GM18873 (cell line): ENCODE measurements around the gene AJUBA.
A peak's percentile ranks its signal among the peaks of the same experiment; 100 is the strongest.
"Not testable (repeated sequence)": the region's sequence is repeated elsewhere in the genome, so short reads cannot be mapped to it uniquely, and the experiment has no call there.

Experiments used
- ATAC-seq: cut with Tn5 transposase; IDR thresholded peaks from one replicate; pipeline ENCODE4 v1.9.1; 2021; ENCODE audit warnings: mild to moderate bottlenecking, moderate library complexity, moderate number of reproducible peaks; ENCODE audit not compliant: unreplicated experiment, low FRiP score

The AJUBA gene

DNA sequence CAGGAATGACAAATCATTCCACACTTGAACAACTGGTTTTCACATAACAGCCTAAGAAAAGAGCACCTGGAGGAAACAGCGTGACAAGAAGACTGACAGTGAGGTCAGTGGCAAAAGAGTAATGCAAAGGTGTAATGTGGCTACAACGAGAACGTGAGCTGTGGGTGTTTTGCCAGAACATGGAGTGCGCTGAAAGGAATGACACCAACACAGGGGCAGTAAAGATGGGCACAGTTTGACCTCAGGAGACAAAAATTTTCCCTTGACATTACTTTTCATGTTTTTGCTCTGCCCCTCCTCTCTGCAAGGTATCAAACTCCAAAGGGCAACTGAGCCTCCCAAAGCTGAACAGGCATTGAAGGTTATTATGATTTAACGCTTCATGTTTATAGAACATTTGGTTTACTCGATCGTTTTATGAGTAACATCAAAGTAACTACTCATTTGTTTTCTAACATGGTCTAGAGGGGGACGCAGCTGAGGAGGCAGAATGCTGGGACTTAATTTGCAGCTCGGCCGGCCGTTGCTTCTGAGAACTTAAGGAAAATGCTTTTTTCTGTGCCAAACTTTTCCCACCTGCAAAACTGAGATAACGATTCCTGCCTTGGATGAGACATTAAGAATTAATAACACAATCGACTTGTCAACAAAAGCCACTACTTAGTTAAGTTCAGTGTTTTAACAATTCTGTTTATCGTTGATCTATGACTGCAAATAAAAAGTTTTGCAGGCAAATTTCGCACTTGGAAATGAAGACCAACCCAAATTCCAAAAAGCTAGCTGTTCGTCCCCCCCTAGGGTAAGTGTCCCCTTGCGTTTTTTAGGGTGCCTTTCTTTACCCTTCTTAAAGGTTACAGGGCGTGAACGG, 26.4 kb downstream of the AJUBA start:
- ATAC-seq, result no peak

GRCh38 chr14:22952418-22952817, 29.9 kb downstream of the AJUBA start:
- no peak for ATAC-seq

GRCh38 chr14:22951795-22952194, 30.6 kb downstream of the AJUBA start:
- ATAC-seq, result not testable (repeated sequence)

DNA sequence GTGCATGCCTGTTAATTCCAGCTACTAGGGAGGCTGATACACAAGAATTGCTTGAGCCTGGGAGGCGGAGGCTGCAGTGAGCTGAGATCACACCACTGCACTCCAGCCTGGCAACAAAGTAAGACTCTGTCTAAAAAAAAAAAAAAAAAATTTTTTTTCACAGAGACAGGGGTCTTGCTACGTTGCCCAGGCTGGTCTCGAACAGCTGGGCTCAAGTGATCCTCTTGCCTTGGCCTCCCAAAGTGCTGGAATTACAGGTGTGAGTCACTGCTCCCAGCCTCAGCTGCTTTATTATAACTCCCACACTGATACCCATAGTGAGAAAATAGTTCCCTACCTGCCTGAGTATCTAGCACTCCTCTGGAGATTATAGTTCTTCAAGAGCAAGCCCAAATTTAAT, 36.7 kb downstream of the AJUBA start:
- ATAC-seq, result no peak

DNA sequence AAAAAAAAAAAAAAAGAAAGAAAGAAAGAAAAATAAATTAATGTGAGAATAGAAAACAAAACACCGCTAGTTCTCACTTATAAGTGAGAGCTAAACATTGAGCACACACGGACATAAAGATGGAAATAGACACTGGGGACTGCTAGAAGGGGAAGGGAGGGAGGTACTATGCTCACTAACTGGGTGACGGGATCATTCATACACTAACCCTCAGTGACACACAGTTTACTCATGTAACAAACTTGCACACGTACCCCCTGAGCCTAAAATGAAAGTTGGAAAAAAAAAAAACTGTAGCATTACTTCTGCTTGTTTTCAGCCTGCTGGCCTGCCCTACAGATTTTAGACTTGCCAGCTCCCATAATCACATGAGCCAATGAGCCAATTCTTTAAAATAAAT, 42.7 kb downstream of the AJUBA start:
- no peak for ATAC-seq

DNA sequence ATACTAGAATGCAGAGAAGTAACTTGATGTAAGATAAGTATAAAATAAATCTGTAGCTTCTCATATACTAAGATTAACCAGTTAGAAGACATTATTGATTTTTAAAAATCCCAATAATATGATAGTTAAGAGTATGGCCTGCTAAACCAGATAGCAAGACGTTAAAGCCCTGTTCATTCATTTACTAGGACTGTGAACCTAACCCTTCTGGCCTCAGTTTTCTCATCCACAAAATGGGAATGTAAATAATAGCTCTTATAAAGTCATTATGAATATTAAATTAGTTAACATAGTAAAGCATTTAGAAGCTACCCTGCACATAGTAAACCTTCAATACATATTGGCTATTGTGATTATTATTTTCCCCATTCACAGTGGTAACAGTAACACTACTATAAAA, 47.2 kb downstream of the AJUBA start:
- ATAC-seq, result no peak

DNA sequence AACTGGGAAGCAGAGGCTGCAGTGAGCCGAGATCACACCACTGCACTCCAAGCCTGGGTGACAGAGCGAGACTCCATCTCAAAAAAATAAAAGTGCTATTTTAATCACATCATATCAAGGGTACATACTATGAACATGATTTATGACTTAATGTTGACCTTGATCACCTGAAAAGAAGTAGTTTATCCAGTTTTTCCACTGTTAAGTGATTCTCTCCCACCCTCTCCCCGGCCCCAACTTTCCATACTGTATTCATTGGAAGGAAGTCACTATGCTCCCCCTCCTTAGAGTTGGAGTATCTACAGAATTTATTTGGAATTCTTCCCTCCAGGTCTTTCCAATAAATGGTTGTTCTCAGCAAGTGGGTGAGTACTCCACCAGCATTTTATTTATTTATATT, 50.2 kb downstream of the AJUBA start:
- no peak for ATAC-seq

DNA sequence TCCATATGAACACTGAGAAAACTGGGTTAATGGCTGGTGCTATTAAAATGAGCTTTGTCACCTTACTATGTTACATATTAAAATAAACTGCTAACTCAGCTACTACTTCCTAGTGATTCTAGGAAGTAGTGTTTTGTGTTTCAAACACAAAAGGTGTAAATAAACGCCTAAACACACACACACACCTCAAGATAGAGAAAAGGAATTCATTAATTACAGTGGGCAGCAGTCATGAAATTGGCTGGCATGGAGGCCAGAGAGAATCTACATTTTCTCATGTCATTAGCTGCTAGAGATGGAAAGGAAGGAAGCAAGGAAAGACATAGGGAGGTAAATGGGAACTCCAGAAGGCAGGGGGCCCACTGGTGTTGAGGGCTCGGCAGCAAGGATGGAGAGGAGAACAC, 52.4 kb downstream of the AJUBA start:
- ATAC-seq, result no peak

DNA sequence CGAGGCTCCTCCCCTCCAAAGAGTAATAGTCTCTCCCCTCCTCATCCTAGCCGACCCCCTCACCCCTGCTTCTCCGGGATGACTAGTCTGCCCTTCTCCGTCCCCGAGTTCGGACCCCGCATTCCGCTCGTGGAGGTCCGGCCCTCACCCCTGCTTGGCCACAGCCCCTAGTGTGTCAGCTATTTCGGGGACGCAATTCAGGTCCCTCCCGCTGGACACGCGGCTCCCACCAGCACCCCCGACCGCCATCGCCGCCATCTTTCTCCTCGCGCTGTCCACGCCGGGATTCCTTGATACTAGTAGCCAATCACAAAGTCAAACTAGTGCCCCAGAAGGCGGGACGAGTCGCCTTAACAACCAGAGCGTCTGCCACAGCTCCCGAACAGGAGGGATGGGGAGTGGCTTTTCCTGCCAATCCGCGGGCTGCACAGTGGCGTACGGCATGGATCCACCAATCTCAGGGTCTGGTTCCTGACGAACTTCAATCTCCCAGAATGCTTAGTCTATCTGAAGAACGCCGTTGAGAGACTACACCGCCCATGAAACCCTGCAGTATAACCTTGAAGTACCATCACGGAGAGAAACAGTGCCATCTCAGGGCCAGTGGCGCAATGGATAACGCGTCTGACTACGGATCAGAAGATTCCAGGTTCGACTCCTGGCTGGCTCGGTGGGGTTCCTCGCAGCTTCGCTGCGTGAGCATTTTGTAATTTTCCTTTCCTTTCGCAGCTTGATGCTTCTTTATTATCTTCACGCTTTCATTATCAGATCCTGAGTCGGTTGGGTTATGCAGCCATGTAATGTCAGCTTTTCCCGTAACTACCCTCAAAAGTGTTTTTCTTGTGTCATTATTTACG, 53.0 kb downstream of the AJUBA start, which contains the start of gene PRMT5:
Gene PRMT5, minus strand, starts transcription at position 273 of the 857 bp plus-strand sequence. Its CDS starts 15 bp downstream, at position 258.
- ATAC-seq, result peak; percentile 92

GRCh38 chr14:22928237-22929103, 53.9 kb downstream of the AJUBA start:
- ATAC-seq, result no peak

- no peak for ATAC-seq
These were observed 56.0 kb downstream of the AJUBA start for GRCh38 chr14:22926316-22926715.

GRCh38 chr14:22925513-22925912, 56.8 kb downstream of the AJUBA start:
- ATAC-seq, result no peak

- no peak for ATAC-seq
These were observed 58.6 kb downstream of the AJUBA start for GRCh38 chr14:22923746-22924145.

- ATAC-seq, result no peak
These were observed 60.1 kb downstream of the AJUBA start for GRCh38 chr14:22922294-22922693.
